H1 (cell line): Measurements from ENCODE around the gene C3orf22. TPM values are rescaled to one million over a fixed set of nuclear protein-coding genes. Genes with fewer than 3 reads are reported as not detected.
A peak's percentile ranks its signal among the peaks of the same experiment; 100 is the strongest.

Experiments used
- CTCF ChIA-PET: fragments of 300-600 bp; sonication (Branson Sonifier 250); formaldehyde crosslinking; loops from one replicate; lab custom pipeline; 2021; ENCODE audit not compliant: partially characterized antibody; lab: Charles Lee
- POLR2A ChIA-PET: fragments of 300-600 bp; sonication (Branson Sonifier 250); formaldehyde crosslinking; loops from one replicate; lab custom pipeline; 2021; ENCODE audit warnings: inconsistent platforms; ENCODE audit not compliant: partially characterized antibody; lab: Charles Lee
- DNase-seq, 2 experiments: peaks; one replicate each; pipeline versions ENCODE4 v3.0.0 to v3.0.0-alpha.2; 2010 to 2022; ENCODE audit warnings: low spot score in 2 of 2, low read depth in 1 of 2, mixed read lengths in 1 of 2
- FAIRE-seq: peaks from 2 replicates; lab custom pipeline; 2011; peaks lifted over from hg19 to GRCh38; lab: Jason Lieb, UNC
- H2AFZ ChIP-seq: 2 replicates; pipeline ENCODE4 v1.8.1; 2012; ENCODE audit warnings: low read length, inconsistent platforms
- H2AK5ac ChIP-seq: 2 replicates; pipeline ENCODE4 v1.6.1; 2013; ENCODE audit warnings: low read depth, low read length
- H2BK120ac ChIP-seq: replicated peaks from 2 replicates; pipeline ENCODE3; 2013; ENCODE audit warnings: low read depth, low read length, inconsistent platforms
- H2BK12ac ChIP-seq: 2 replicates; pipeline ENCODE4 v1.6.1; 2013; ENCODE audit warnings: low read depth, low read length
- H2BK15ac ChIP-seq: 2 replicates; pipeline ENCODE4 v1.6.1; 2013; ENCODE audit warnings: low read length
- H2BK20ac ChIP-seq: 2 replicates; pipeline ENCODE4 v1.6.1; 2013; ENCODE audit warnings: low read length
- H2BK5ac ChIP-seq: 2 replicates; pipeline ENCODE4 v1.6.1; 2013; ENCODE audit warnings: low read depth, low read length
- H3K14ac ChIP-seq: 2 replicates; pipeline ENCODE4 v1.6.1; 2013; ENCODE audit warnings: inconsistent platforms; ENCODE audit not compliant: insufficient read length
- H3K18ac ChIP-seq: 2 replicates; pipeline ENCODE4 v1.6.1; 2013; ENCODE audit warnings: low read length; ENCODE audit errors: extremely low read depth
- H3K23ac ChIP-seq: 2 replicates; pipeline ENCODE4 v1.6.1; 2013; ENCODE audit warnings: inconsistent platforms; ENCODE audit not compliant: insufficient read length
- H3K23me2 ChIP-seq: 2 replicates; pipeline ENCODE4 v1.6.1; 2013; ENCODE audit warnings: low read depth, low read length
- H3K27ac ChIP-seq: 2 replicates; pipeline ENCODE4 v1.6.1; 2011; ENCODE audit warnings: low read depth, low read length, inconsistent platforms
- H3K27me3 ChIP-seq, 4 experiments: replicated peaks in 1 of 4; 1 replicate in 1 of 4; 2 replicates in 3 of 4; pipeline versions ENCODE4 v1.6.1 to v1.8.1; 2011 to 2013; ENCODE audit warnings: low read length in 3 of 4, mild to moderate bottlenecking in 3 of 4, inconsistent platforms in 2 of 4, mixed read lengths in 2 of 4, moderate library complexity in 1 of 4; ENCODE audit not compliant: control insufficient read depth in 3 of 4, insufficient read depth in 3 of 4; ENCODE audit errors: extremely low read depth in 1 of 4
- H3K36me3 ChIP-seq, 4 experiments: 2 replicates each; pipeline versions ENCODE4 v1.6.1 to v1.8.1; 2011 to 2013; ENCODE audit warnings: mild to moderate bottlenecking in 4 of 4, low read length in 3 of 4, moderate library complexity in 2 of 4, control low read depth in 1 of 4, inconsistent platforms in 1 of 4; ENCODE audit not compliant: insufficient read depth in 4 of 4, control insufficient read depth in 2 of 4
- H3K4ac ChIP-seq: replicated peaks from 2 replicates; pipeline ENCODE3; 2013; ENCODE audit warnings: low read length, low read depth, mixed read lengths, inconsistent platforms; ENCODE audit not compliant: insufficient read length
- H3K4me1 ChIP-seq, 4 experiments: replicated peaks in 1 of 4; 1 replicate in 1 of 4; 2 replicates in 3 of 4; pipeline versions ENCODE4 v1.6.1 to v1.8.1; 2011 to 2013; ENCODE audit warnings: low read length in 3 of 4, inconsistent platforms in 2 of 4, mixed read lengths in 1 of 4; ENCODE audit not compliant: insufficient read depth in 4 of 4, control insufficient read depth in 3 of 4
- H3K4me2 ChIP-seq, 2 experiments: 2 replicates each; pipeline versions ENCODE4 v1.6.1 to v1.8.1; 2011 to 2013; ENCODE audit warnings: low read depth in 2 of 2, low read length in 2 of 2, control low read depth in 1 of 2, inconsistent platforms in 1 of 2, mild to moderate bottlenecking in 1 of 2; ENCODE audit not compliant: insufficient read depth in 1 of 2
- H3K4me3 ChIP-seq, 4 experiments: fragments of 200-600, 300-600 bp in 1 of 4; sonication (generic), shearing (Covaris generic), sonication (Bioruptor Twin) in 1 of 4; 2 replicates each; pipeline versions ENCODE4 v1.5.1 to v1.8.1; 2011 to 2016; ENCODE audit warnings: low read length in 4 of 4, low read depth in 3 of 4, control low read depth in 2 of 4, inconsistent platforms in 2 of 4, mild to moderate bottlenecking in 2 of 4, mixed read lengths in 1 of 4, moderate library complexity in 1 of 4; ENCODE audit not compliant: insufficient read depth in 2 of 4; ENCODE audit errors: extremely low read depth in 1 of 4
- H3K56ac ChIP-seq: replicated peaks from 2 replicates; pipeline ENCODE3; 2013; ENCODE audit warnings: low read depth, mild to moderate bottlenecking, mixed read lengths, low read length, inconsistent platforms; ENCODE audit not compliant: insufficient read length
- H3K79me1 ChIP-seq: 2 replicates; pipeline ENCODE4 v1.6.1; 2013; ENCODE audit warnings: low read depth, low read length, control low read depth
- H3K79me2 ChIP-seq, 2 experiments: 2 replicates each; pipeline versions ENCODE4 v1.6.1 to v1.8.1; 2012 to 2013; ENCODE audit warnings: low read length in 2 of 2, mild to moderate bottlenecking in 2 of 2, inconsistent platforms in 1 of 2; ENCODE audit not compliant: insufficient read depth in 2 of 2, control insufficient read depth in 1 of 2
- H3K9ac ChIP-seq, 4 experiments: replicated peaks in 1 of 4; 1 replicate in 1 of 4; 2 replicates in 3 of 4; pipeline versions ENCODE4 v1.6.1 to v1.8.1; 2011 to 2013; ENCODE audit warnings: low read depth in 3 of 4, low read length in 3 of 4, control low read depth in 2 of 4, mild to moderate bottlenecking in 2 of 4, moderate library complexity in 2 of 4, inconsistent platforms in 1 of 4; ENCODE audit errors: extremely low read depth in 1 of 4
- H3K9me3 ChIP-seq, 2 experiments: 2 replicates each; pipeline versions ENCODE4 v1.6.1 to v1.8.1; 2012 to 2013; ENCODE audit warnings: mild to moderate bottlenecking in 2 of 2, moderate library complexity in 2 of 2, control low read depth in 1 of 2, inconsistent platforms in 1 of 2, low read depth in 1 of 2, low read length in 1 of 2, mixed read lengths in 1 of 2; ENCODE audit not compliant: insufficient read depth in 2 of 2
- H4K20me1 ChIP-seq, 2 experiments: replicated peaks in 1 of 2; 2 replicates each; pipeline versions ENCODE3 to v1.8.1; 2011 to 2013; ENCODE audit warnings: inconsistent platforms in 2 of 2, low read length in 2 of 2, mild to moderate bottlenecking in 1 of 2; ENCODE audit not compliant: insufficient read depth in 2 of 2, control insufficient read depth in 1 of 2
- H4K5ac ChIP-seq: 2 replicates; pipeline ENCODE4 v1.6.1; 2013; ENCODE audit warnings: low read length, low read depth, mixed read lengths, inconsistent platforms; ENCODE audit not compliant: insufficient read length
- H4K8ac ChIP-seq: 2 replicates; pipeline ENCODE4 v1.8.0; 2013; ENCODE audit warnings: mild to moderate bottlenecking, moderate library complexity, low read length, inconsistent platforms; ENCODE audit not compliant: insufficient read depth; ENCODE audit errors: extremely low read depth
- H4K91ac ChIP-seq: replicated peaks from 2 replicates; pipeline ENCODE3; 2013; ENCODE audit warnings: low read length, mixed read lengths, inconsistent platforms; ENCODE audit not compliant: insufficient read length
- E2F6 ChIP-seq: IDR thresholded peaks from 2 replicates; pipeline ENCODE4 v1.6.1; 2012; ENCODE audit warnings: inconsistent platforms
- EP300 ChIP-seq, 2 experiments: IDR thresholded peaks; 1 replicate in 1 of 2; 2 replicates in 1 of 2; pipeline ENCODE4 v1.6.1; 2011 to 2012; ENCODE audit warnings: low read depth in 2 of 2, low read length in 2 of 2, mild to moderate bottlenecking in 2 of 2, borderline replicate concordance in 1 of 2, inconsistent platforms in 1 of 2, moderate library complexity in 1 of 2
- JUND ChIP-seq: IDR thresholded peaks from 2 replicates; pipeline ENCODE4 v1.6.1; 2011; ENCODE audit warnings: mild to moderate bottlenecking, improper control_type of control experiment, low read length
- KDM1A ChIP-seq: fragments of 200-600, 300-600 bp; sonication (generic); IDR thresholded peaks from 2 replicates; pipeline ENCODE4 v1.7.1; 2016; ENCODE audit warnings: mild to moderate bottlenecking, low read length, borderline replicate concordance
- KDM5A ChIP-seq: fragments of 200-600 bp; IDR thresholded peaks from 2 replicates; pipeline ENCODE4 v1.7.1; 2012; ENCODE audit warnings: mild to moderate bottlenecking, low read length, inconsistent platforms, mixed read lengths
- NRF1 ChIP-seq: IDR thresholded peaks from 2 replicates; pipeline ENCODE4 v1.6.1; 2011; ENCODE audit warnings: mild to moderate bottlenecking, low read depth, low read length, improper control_type of control experiment
- RAD21 ChIP-seq, 2 experiments: IDR thresholded peaks in 1 of 2; conservative IDR thresholded peaks in 1 of 2; 2 replicates each; pipeline ENCODE4 v1.6.1; 2011; ENCODE audit warnings: low read depth in 2 of 2, low read length in 2 of 2, improper control_type of control experiment in 1 of 2, inconsistent platforms in 1 of 2, mild to moderate bottlenecking in 1 of 2, moderate library complexity in 1 of 2
- RXRA ChIP-seq: IDR thresholded peaks from 2 replicates; pipeline ENCODE4 v1.6.1; 2011; ENCODE audit warnings: low read depth, mild to moderate bottlenecking, low read length, moderate library complexity; ENCODE audit not compliant: insufficient read depth
- WGBS, 2 experiments: shearing (Covaris generic) in 1 of 2; methylation state at CpG; one replicate each; pipeline versions ENCODE4 v1.1.6 to v1.1.7; 2013 to 2015; ENCODE audit warnings: low lambda C conversion rate in 2 of 2, mixed read lengths in 2 of 2, inconsistent platforms in 1 of 2, low coverage in 1 of 2, missing lambda C conversion rate in 1 of 2; ENCODE audit not compliant: insufficient replicate concordance in 2 of 2, insufficient coverage in 1 of 2, insufficient read length in 1 of 2; ENCODE audit errors: extremely low coverage in 1 of 2, missing lambda C conversion rate in 1 of 2; 5-methylcytosine and 5-hydroxymethylcytosine counted together
- polyA plus RNA-seq, 7 experiments: library from polyadenylated mRNA; depleted of rRNA in 3 of 7; stranded (reverse) in 5 of 7; unstranded in 2 of 7; fragments of >200 nt in 5 of 7; fragments of 200-250 nt in 2 of 7; gene quantifications; 1 replicate in 5 of 7; 2 replicates in 1 of 7; 4 replicates in 1 of 7; pipeline versions ENCODE4 v1.2.1 to v1.2.3, GENCODE V29; 2011 to 2013; ENCODE audit warnings: missing spikeins in 2 of 7, mixed read lengths in 2 of 7
- total RNA-seq: library from RNA; stranded (reverse); fragmentation: NEBNext Ultra II Directional; extraction: Animal tissue kit (Norgen Biotek cat#: 25700); gene quantifications from 2 replicates; pipeline ENCODE4 v1.2.1, GENCODE V29; 2021
- TF ChIP-seq, protein P1 (sequence below), 3 experiments: IDR thresholded peaks; 1 replicate in 2 of 3; 2 replicates in 1 of 3; pipeline versions ENCODE4 v1.5.1 to v1.6.1; 2011; ENCODE audit warnings: low read length in 3 of 3, mild to moderate bottlenecking in 3 of 3, inconsistent platforms in 2 of 3, low read depth in 1 of 3, moderate library complexity in 1 of 3; ENCODE audit not compliant: insufficient read depth in 1 of 3; ENCODE audit errors: control extremely low read depth in 1 of 3

C3orf22 gene
- total and polyA plus RNA-seq, 2 of the 8 experiments (the other 6 are each of a cell fraction or from before 2014, with no cell fraction given): not detected

- Histone ChIP-seq H3K23me2 (no peaks in the 10 kb centered on the region), H3K27me3 (no peaks in the 10 kb centered on the region; a peak in 1 of 7 replicates), H3K79me2 (no peaks in the 10 kb centered on the region), H3K56ac (no peak overlapping the region), H3K23ac (no peak overlapping the region), H4K20me1 (no peaks in the 10 kb centered on the region), H3K4me1 (peaks cover 0 to 4% (median 1%) of the 10 kb centered on the region in 4 experiments; a peak in 2 of 7 replicates), H3K4me2 (no peak overlapping the region), H3K9me3 (no peaks in the 10 kb centered on the region), H3K18ac (no peak overlapping the region), H2AFZ (no peak overlapping the region), H3K9ac (no peak overlapping the region), H3K14ac (no peak overlapping the region), H3K79me1 (no peaks in the 10 kb centered on the region), H2BK12ac (no peak overlapping the region), H2AK5ac (no peak overlapping the region), H3K4ac (no peak overlapping the region), H2BK20ac (no peak overlapping the region), H2BK15ac (no peak overlapping the region), H4K8ac (no peak overlapping the region), H4K91ac (peak overlapping the region; percentile 37), H3K36me3 (no peaks in the 10 kb centered on the region), H3K4me3 (no peak overlapping the region), H2BK120ac (no peak overlapping the region), H3K27ac (no peak overlapping the region), H2BK5ac (no peak overlapping the region), H4K5ac (no peak overlapping the region)
- WGBS, 2 experiments: 79% methylated on average over 3 of the region's 3 CpGs; no CpG with 5 or more reads in 1 of the 2 experiments
- FAIRE-seq: no peak
- DNase-seq: no peak
- ChIA-PET POLR2A (no interaction called here), CTCF (interaction anchor here (1.1 to 2.3 kb wide), 7 partner anchors 10 to 79 kb away, joined by 4 to 8 read pairs (median 6); no protein-coding TSS in a partner anchor)
- TF ChIP-seq JUND (no peak), RXRA (no peak), RAD21 (IDR thresholded peaks at IDR 0.05 in 1 of 2, conservative IDR thresholded peaks at IDR 0.05 in 1 of 2; ENCODE audit: low read depth in 2 of 2, low read length in 2 of 2) (no peak), EP300 (IDR thresholded peaks at IDR 0.05; ENCODE audit: borderline replicate concordance in 1 of 2, low read depth in 2 of 2, low read length in 2 of 2) (no peak), NRF1 (no peak), KDM5A (no peak), KDM1A (no peak), E2F6 (no peak)
- TF ChIP-seq, protein P1, sequence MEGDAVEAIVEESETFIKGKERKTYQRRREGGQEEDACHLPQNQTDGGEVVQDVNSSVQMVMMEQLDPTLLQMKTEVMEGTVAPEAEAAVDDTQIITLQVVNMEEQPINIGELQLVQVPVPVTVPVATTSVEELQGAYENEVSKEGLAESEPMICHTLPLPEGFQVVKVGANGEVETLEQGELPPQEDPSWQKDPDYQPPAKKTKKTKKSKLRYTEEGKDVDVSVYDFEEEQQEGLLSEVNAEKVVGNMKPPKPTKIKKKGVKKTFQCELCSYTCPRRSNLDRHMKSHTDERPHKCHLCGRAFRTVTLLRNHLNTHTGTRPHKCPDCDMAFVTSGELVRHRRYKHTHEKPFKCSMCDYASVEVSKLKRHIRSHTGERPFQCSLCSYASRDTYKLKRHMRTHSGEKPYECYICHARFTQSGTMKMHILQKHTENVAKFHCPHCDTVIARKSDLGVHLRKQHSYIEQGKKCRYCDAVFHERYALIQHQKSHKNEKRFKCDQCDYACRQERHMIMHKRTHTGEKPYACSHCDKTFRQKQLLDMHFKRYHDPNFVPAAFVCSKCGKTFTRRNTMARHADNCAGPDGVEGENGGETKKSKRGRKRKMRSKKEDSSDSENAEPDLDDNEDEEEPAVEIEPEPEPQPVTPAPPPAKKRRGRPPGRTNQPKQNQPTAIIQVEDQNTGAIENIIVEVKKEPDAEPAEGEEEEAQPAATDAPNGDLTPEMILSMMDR (IDR thresholded peaks at IDR 0.05; ENCODE audit: control extremely low read depth in 1 of 3, insufficient read depth in 1 of 3, low read depth in 1 of 3, low read length in 3 of 3): no peak
These were observed 10.1 kb upstream of the C3orf22 start for GRCh38 chr3:126568776-126569342.
